Loucy (cell line): Measurements from ENCODE around the gene DHFR.

ENCODE experiments used
- CTCF ChIP-seq: fragments of 200-600 bp; sonication (generic); conservative IDR thresholded peaks from 2 replicates; pipeline ENCODE4 v1.5.1; 2014; ENCODE audit warnings: mild to moderate bottlenecking, antibody characterized with exemption, low read length
- EZH2phosphoT487 ChIP-seq: fragments of 200-600 bp; IDR thresholded peaks from 2 replicates; pipeline ENCODE4 v1.6.1; 2018; ENCODE audit warnings: antibody characterized with exemption, mild to moderate bottlenecking, moderate library complexity, borderline replicate concordance

GRCh38 chr5:80579050-80579449 is 75.7 kb downstream of the DHFR start:
- TF ChIP-seq CTCF (no peak), EZH2phosphoT487 (no peak)
